HepG2 (cell line): Measurements from ENCODE around the gene CUL9. TPM values are rescaled to one million over a fixed set of nuclear protein-coding genes. Genes with fewer than 3 reads are reported as not detected.

Experiments
- AGO1 ChIP-seq: fragments of 200-400 bp; formaldehyde crosslinking; IDR thresholded peaks from 2 replicates; pipeline ENCODE4 v1.6.1; 2017; ENCODE audit warnings: mild to moderate bottlenecking, low read depth, low read length, moderate library complexity; ENCODE audit not compliant: poor library complexity, severe bottlenecking
- ARNT ChIP-seq: fragments of 450-650 bp; IDR thresholded peaks from 2 replicates; pipeline ENCODE4 v1.6.1; 2017
- ARNTL ChIP-seq: sonication (generic); formaldehyde crosslinking; IDR thresholded peaks from 2 replicates; pipeline ENCODE4 v1.4.0; 2020; ENCODE audit warnings: mild to moderate bottlenecking, missing genetic modification reagents
- ATF7 ChIP-seq, 2 experiments: fragments of 450-650 bp in 1 of 2; sonication (generic) in 1 of 2; formaldehyde crosslinking in 1 of 2; IDR thresholded peaks; 2 replicates each; pipeline versions ENCODE4 v1.4.0 to v1.6.1; 2016 to 2020; ENCODE audit warnings: antibody characterized with exemption in 1 of 2, mild to moderate bottlenecking in 1 of 2, missing genetic modification reagents in 1 of 2
- EP300 ChIP-seq, 3 experiments: sonication (generic) in 1 of 3; formaldehyde crosslinking in 1 of 3; IDR thresholded peaks; 2 replicates each; pipeline versions ENCODE4 v1.5.1 to v1.6.1; 2011 to 2020; ENCODE audit warnings: low read depth in 2 of 3, low read length in 2 of 3, borderline replicate concordance in 1 of 3, improper control_type of control experiment in 1 of 3, mild to moderate bottlenecking in 1 of 3, missing genetic modification reagents in 1 of 3, moderate library complexity in 1 of 3
- FOXO1 ChIP-seq: sonication (generic); formaldehyde crosslinking; IDR thresholded peaks from 2 replicates; pipeline ENCODE4 v1.4.0; 2020; ENCODE audit warnings: missing genetic modification reagents
- GABPA ChIP-seq, 2 experiments: IDR thresholded peaks; 2 replicates each; pipeline ENCODE4 v1.6.1; 2011 to 2016; ENCODE audit warnings: low read depth in 2 of 2, low read length in 1 of 2, missing biosample characterization in 1 of 2, missing genetic modification characterization in 1 of 2
- NBN ChIP-seq: fragments of 450-650 bp; conservative IDR thresholded peaks from 2 replicates; pipeline ENCODE4 v1.6.1; 2017
- NFYC ChIP-seq: IDR thresholded peaks from 2 replicates; pipeline ENCODE4 v1.6.1; 2016; ENCODE audit warnings: missing genetic modification reagents, missing compliant biosample characterization
- PITX1 ChIP-seq: sonication (generic); formaldehyde crosslinking; IDR thresholded peaks from 2 replicates; pipeline ENCODE4 v1.5.1; 2020; ENCODE audit warnings: mild to moderate bottlenecking, missing genetic modification reagents
- SAFB2 ChIP-seq: sonication (generic); formaldehyde crosslinking; IDR thresholded peaks from 2 replicates; pipeline ENCODE4 v1.5.1; 2020; ENCODE audit warnings: missing genetic modification reagents, low read depth, mild to moderate bottlenecking, borderline replicate concordance
- SATB2 ChIP-seq: sonication (generic); formaldehyde crosslinking; IDR thresholded peaks from 2 replicates; pipeline ENCODE4 v1.5.0; 2020; ENCODE audit warnings: missing genetic modification reagents
- ZFAT ChIP-seq: sonication (generic); formaldehyde crosslinking; conservative IDR thresholded peaks from 2 replicates; pipeline ENCODE4 v1.8.1; 2023; ENCODE audit warnings: missing genetic modification reagents, inconsistent platforms
- ZIK1 ChIP-seq: sonication (generic); formaldehyde crosslinking; IDR thresholded peaks from 2 replicates; pipeline ENCODE4 v1.5.0; 2020; ENCODE audit warnings: mild to moderate bottlenecking, low read depth, missing genetic modification reagents, borderline replicate concordance
- ZNF337 ChIP-seq: sonication (generic); formaldehyde crosslinking; IDR thresholded peaks from 2 replicates; pipeline ENCODE4 v1.5.1; 2020; ENCODE audit warnings: missing genetic modification reagents, low read depth, mild to moderate bottlenecking, borderline replicate concordance
- ZNF567 ChIP-seq: sonication (generic); formaldehyde crosslinking; IDR thresholded peaks from 2 replicates; pipeline ENCODE4 v1.8.1; 2023; ENCODE audit warnings: mild to moderate bottlenecking, missing genetic modification reagents, borderline replicate concordance
- ZNF660 ChIP-seq: sonication (generic); formaldehyde crosslinking; IDR thresholded peaks from 2 replicates; pipeline ENCODE4 v1.5.1; 2020; ENCODE audit warnings: mild to moderate bottlenecking, low read depth, missing genetic modification reagents, borderline replicate concordance
- ZNF816 ChIP-seq: sonication (generic); formaldehyde crosslinking; IDR thresholded peaks from 2 replicates; pipeline ENCODE4 v1.8.0; 2022; ENCODE audit warnings: missing genetic modification reagents, mild to moderate bottlenecking, borderline replicate concordance
- polyA plus RNA-seq, 8 experiments: library from polyadenylated mRNA; depleted of rRNA in 3 of 8; stranded (reverse) in 7 of 8; unstranded in 1 of 8; fragments of >200 nt; fragmentation: Illumina TruSeq in 4 of 8; extraction: Trizol in 4 of 8; gene quantifications; 2 replicates each; pipeline versions ENCODE4 v1.2.1 to v1.2.3, GENCODE V29; 2011 to 2016; ENCODE audit warnings: low read depth in 4 of 8, missing spikeins in 1 of 8, mixed read lengths in 1 of 8; ENCODE audit not compliant: insufficient read depth in 1 of 8
- total RNA-seq, 5 experiments: library from RNA; depleted of rRNA; stranded (reverse); fragments of >200 nt; fragmentation: Illumina TruSeq; extraction: Trizol; gene quantifications; 2 replicates each; pipeline ENCODE4 v1.2.3, GENCODE V29; 2016; ENCODE audit warnings: low read depth in 1 of 5
- TF ChIP-seq, protein P1 (sequence below): sonication (generic); formaldehyde crosslinking; IDR thresholded peaks from 2 replicates; pipeline ENCODE4 v1.9.0; 2021; ENCODE audit warnings: missing genetic modification reagents, borderline replicate concordance
- TF ChIP-seq, protein P2 (sequence below): sonication (generic); IDR thresholded peaks from 2 replicates; pipeline ENCODE4 v1.6.1; 2016; ENCODE audit warnings: low read depth, borderline replicate concordance
- TF ChIP-seq, protein P3 (sequence below): sonication (generic); formaldehyde crosslinking; IDR thresholded peaks from 2 replicates; pipeline ENCODE4 v1.5.0; 2020; ENCODE audit warnings: missing genetic modification reagents

The CUL9 gene
- total and polyA plus RNA-seq, 2 of the 13 experiments (the other 11 are each of a cell fraction or from before 2014, with no cell fraction given): 11.4 to 13.7 TPM

DNA sequence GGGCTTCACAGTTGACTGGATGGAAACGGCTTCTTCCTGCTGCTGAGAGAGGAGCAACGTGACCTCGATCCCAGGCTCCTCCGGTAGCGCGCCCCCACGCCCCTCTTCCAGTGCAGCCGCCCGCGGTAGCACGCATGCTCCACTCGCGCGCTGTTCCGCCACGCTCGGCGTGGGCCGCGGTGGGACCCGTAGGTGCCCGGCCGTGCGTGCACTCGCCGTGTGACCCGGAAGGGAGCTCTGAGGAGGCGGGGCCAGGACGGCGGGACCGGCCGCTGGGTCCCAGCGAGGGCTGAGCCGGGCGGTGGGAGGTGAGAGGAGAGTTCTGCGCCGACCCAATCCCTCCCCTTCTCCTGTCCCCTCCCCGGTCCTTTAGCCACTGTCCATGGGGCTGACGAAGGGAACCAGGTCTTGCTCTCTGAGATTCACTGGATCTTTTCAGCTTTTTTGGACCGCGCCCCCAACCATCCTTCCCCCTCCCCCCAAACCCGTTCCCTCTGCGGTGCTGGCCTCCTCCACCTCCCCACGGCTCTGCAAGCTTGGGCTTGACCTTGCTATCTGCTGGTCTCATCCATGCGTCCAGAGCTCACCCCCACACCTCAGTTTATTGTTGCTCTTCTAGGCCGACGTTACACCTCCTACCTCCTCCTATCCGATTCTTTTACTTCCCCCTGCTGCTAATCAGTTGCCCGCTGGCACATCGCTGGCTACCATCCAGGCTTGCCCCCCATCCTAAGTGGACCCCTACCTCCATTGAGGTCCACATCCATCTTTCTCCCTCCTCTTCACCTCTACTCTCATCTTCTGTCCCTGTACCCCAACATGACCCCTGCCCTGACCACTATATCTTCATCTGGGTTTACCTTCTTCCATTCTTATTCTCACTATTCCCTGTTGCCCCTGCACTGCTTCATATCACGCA is at the start of gene CUL9 (continued):
- TF ChIP-seq ARNTL (CRISPR knock-in tag) (peak; percentile 95), AGO1 (peak; percentile 92), ZNF660 (no peak), ZFAT (CRISPR knock-in tag) (no peak), ZNF567 (CRISPR knock-in tag) (no peak), EP300 (IDR thresholded peaks at IDR 0.05; ENCODE audit: low read depth in 2 of 2, low read length in 2 of 2) (peak in 1 of 2 experiments; percentile 23; a peak in 1 of 4 replicates), EP300 (CRISPR knock-in tag; IDR thresholded peaks at IDR 0.05; ENCODE audit: borderline replicate concordance) (peak; percentile 59), SAFB2 (peak; percentile 87), NBN (no peak), NFYC (CRISPR knock-in tag) (peak; percentile 46; the same call in 1 of the 2 replicates), ZNF816 (CRISPR knock-in tag) (no peak), ZNF337 (CRISPR knock-in tag) (no peak), SATB2 (CRISPR knock-in tag) (no peak), FOXO1 (CRISPR knock-in tag) (peak; percentile 84), ATF7 (IDR thresholded peaks at IDR 0.05) (no peak), ATF7 (CRISPR knock-in tag; IDR thresholded peaks at IDR 0.05) (peak; percentile 77; the same call in 1 of the 2 replicates), GABPA (IDR thresholded peaks at IDR 0.05; ENCODE audit: low read depth, low read length) (peak; percentile 76), GABPA (CRISPR knock-in tag; IDR thresholded peaks at IDR 0.05; ENCODE audit: low read depth) (peak; percentile 83), ARNT (no peak), ZIK1 (peak; percentile 83; the same call in 1 of the 2 replicates), PITX1 (CRISPR knock-in tag) (peak; percentile 70)
- TF ChIP-seq, protein P1, sequence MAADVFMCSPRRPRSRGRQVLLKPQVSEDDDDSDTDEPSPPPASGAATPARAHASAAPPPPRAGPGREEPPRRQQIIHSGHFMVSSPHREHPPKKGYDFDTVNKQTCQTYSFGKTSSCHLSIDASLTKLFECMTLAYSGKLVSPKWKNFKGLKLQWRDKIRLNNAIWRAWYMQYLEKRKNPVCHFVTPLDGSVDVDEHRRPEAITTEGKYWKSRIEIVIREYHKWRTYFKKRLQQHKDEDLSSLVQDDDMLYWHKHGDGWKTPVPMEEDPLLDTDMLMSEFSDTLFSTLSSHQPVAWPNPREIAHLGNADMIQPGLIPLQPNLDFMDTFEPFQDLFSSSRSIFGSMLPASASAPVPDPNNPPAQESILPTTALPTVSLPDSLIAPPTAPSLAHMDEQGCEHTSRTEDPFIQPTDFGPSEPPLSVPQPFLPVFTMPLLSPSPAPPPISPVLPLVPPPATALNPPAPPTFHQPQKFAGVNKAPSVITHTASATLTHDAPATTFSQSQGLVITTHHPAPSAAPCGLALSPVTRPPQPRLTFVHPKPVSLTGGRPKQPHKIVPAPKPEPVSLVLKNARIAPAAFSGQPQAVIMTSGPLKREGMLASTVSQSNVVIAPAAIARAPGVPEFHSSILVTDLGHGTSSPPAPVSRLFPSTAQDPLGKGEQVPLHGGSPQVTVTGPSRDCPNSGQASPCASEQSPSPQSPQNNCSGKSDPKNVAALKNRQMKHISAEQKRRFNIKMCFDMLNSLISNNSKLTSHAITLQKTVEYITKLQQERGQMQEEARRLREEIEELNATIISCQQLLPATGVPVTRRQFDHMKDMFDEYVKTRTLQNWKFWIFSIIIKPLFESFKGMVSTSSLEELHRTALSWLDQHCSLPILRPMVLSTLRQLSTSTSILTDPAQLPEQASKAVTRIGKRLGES (CRISPR knock-in tag): no peak; the same call in 1 of the 2 replicates
- TF ChIP-seq, protein P2, sequence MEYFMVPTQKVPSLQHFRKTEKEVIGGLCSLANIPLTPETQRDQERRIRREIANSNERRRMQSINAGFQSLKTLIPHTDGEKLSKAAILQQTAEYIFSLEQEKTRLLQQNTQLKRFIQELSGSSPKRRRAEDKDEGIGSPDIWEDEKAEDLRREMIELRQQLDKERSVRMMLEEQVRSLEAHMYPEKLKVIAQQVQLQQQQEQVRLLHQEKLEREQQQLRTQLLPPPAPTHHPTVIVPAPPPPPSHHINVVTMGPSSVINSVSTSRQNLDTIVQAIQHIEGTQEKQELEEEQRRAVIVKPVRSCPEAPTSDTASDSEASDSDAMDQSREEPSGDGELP: no peak; the same call in 1 of the 2 replicates
- TF ChIP-seq, protein P3, sequence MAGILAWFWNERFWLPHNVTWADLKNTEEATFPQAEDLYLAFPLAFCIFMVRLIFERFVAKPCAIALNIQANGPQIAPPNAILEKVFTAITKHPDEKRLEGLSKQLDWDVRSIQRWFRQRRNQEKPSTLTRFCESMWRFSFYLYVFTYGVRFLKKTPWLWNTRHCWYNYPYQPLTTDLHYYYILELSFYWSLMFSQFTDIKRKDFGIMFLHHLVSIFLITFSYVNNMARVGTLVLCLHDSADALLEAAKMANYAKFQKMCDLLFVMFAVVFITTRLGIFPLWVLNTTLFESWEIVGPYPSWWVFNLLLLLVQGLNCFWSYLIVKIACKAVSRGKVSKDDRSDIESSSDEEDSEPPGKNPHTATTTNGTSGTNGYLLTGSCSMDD (CRISPR knock-in tag): no peak
